B cell (primary cell): Measurements from ENCODE around the gene GLI1. TPM values are rescaled to one million over a fixed set of nuclear protein-coding genes. Genes with fewer than 3 reads are reported as not detected.

ENCODE experiments used
- ATAC-seq: fragments of 200-7000 bp; cut with Tn5 transposase; one replicate; pipeline ENCODE4 v1.10.0; 2021; ENCODE audit warnings: low read depth, mild to moderate bottlenecking, moderate number of reproducible peaks, moderate library complexity
- CTCF ChIA-PET: fragments of 350-600 bp; sonication (Branson Sonifier 250); formaldehyde crosslinking; loops from one replicate; lab custom pipeline; 2021; ENCODE audit warnings: antibody characterized with exemption, inconsistent platforms; lab: Charles Lee
- POLR2A ChIA-PET: fragments of 350-600 bp; sonication (Branson Sonifier 250); formaldehyde crosslinking; loops from one replicate; lab custom pipeline; 2021; ENCODE audit warnings: antibody characterized with exemption; lab: Charles Lee
- DNase-seq: peaks from one replicate; pipeline ENCODE4 v3.0.0; 2013
- H2AFZ ChIP-seq: 2 replicates; pipeline ENCODE4 v1.6.1; 2012; ENCODE audit warnings: mild to moderate bottlenecking, low read depth, low read length; ENCODE audit not compliant: insufficient read depth, poor library complexity, severe bottlenecking
- H3K27ac ChIP-seq, 2 donors: 1 replicate in 1 of 2; 2 replicates in 1 of 2; pipeline ENCODE4 v1.5.1; 2012 to 2013; ENCODE audit warnings: low read length in 2 of 2, mild to moderate bottlenecking in 2 of 2, moderate library complexity in 1 of 2
- H3K27me3 ChIP-seq, 4 experiments: fragments of 200-600 bp in 1 of 4; sonication (generic) in 1 of 4; replicated peaks in 1 of 4; 1 replicate in 2 of 4; 2 replicates in 2 of 4; pipeline versions ENCODE4 v1.6.1 to v1.7.0; 2013 to 2016; ENCODE audit warnings: low read length in 3 of 4, mild to moderate bottlenecking in 2 of 4, mixed read lengths in 1 of 4, moderate library complexity in 1 of 4; ENCODE audit not compliant: insufficient read depth in 4 of 4, control insufficient read depth in 3 of 4; ENCODE audit errors: control extremely low read depth in 1 of 4
- H3K36me3 ChIP-seq, 2 experiments: replicated peaks in 1 of 2; 1 replicate in 1 of 2; 2 replicates in 1 of 2; pipeline versions ENCODE4 v1.6.1 to v1.7.1; 2013; ENCODE audit warnings: low read length in 1 of 2; ENCODE audit not compliant: insufficient read depth in 2 of 2, control insufficient read depth in 1 of 2; ENCODE audit errors: control extremely low read depth in 1 of 2, extremely low read depth in 1 of 2
- H3K4me1 ChIP-seq, 2 donors: fragments of 200-600 bp in 1 of 2; sonication (generic) in 1 of 2; 1 replicate in 1 of 2; 2 replicates in 1 of 2; pipeline versions ENCODE4 v1.5.1 to v1.6.1; 2013 to 2017; ENCODE audit warnings: low read length in 2 of 2; ENCODE audit not compliant: control insufficient read depth in 2 of 2, insufficient read depth in 2 of 2
- H3K4me2 ChIP-seq: replicated peaks from 2 replicates; pipeline ENCODE3; 2012; ENCODE audit warnings: mild to moderate bottlenecking, low read depth, low read length; ENCODE audit not compliant: poor library complexity, severe bottlenecking
- H3K4me3 ChIP-seq, 5 experiments: fragments of 200-600 bp in 1 of 5; sonication (generic) in 1 of 5; 1 replicate in 3 of 5; 2 replicates in 2 of 5; pipeline versions ENCODE4 v1.5.1 to v1.7.0; 2011 to 2016; ENCODE audit warnings: low read length in 4 of 5, mild to moderate bottlenecking in 4 of 5, low read depth in 2 of 5, control low read depth in 1 of 5, moderate library complexity in 1 of 5; ENCODE audit not compliant: insufficient read depth in 1 of 5; ENCODE audit errors: control extremely low read depth in 1 of 5, extremely low read depth in 1 of 5
- H3K79me2 ChIP-seq: fragments of 200-600 bp; sonication (generic); one replicate; pipeline ENCODE4 v1.6.0; 2016; ENCODE audit warnings: low read length; ENCODE audit not compliant: control insufficient read depth, insufficient read depth
- H3K9ac ChIP-seq: fragments of 200-600 bp; sonication (generic); 2 replicates; pipeline ENCODE4 v1.6.1; 2017; ENCODE audit warnings: mild to moderate bottlenecking, low read length, moderate library complexity
- H3K9me3 ChIP-seq, 3 donors: one replicate each; pipeline versions ENCODE4 v1.6.1 to v1.7.1; 2013; ENCODE audit warnings: low read length in 2 of 3; ENCODE audit not compliant: control insufficient read depth in 2 of 3, insufficient read depth in 1 of 3; ENCODE audit errors: control extremely low read depth in 1 of 3
- H4K20me1 ChIP-seq: 2 replicates; pipeline ENCODE4 v1.6.0; 2012; ENCODE audit warnings: mild to moderate bottlenecking, low read length; ENCODE audit not compliant: insufficient read depth, control insufficient read depth, poor library complexity, severe bottlenecking
- H3K27ac Mint-ChIP-seq: one replicate; pipeline ENCODE4 v1.8.0; 2021; ENCODE audit warnings: mixed read lengths
- H3K27me3 Mint-ChIP-seq: one replicate; pipeline ENCODE4 v1.8.0; 2021; ENCODE audit warnings: mixed read lengths
- H3K4me1 Mint-ChIP-seq: one replicate; pipeline ENCODE4 v1.8.0; 2021; ENCODE audit warnings: mixed read lengths
- H3K4me3 Mint-ChIP-seq: one replicate; pipeline ENCODE4 v1.8.0; 2021; ENCODE audit warnings: mixed read lengths
- H3K9me3 Mint-ChIP-seq: one replicate; pipeline ENCODE4 v1.8.0; 2022; ENCODE audit warnings: mixed read lengths; ENCODE audit not compliant: insufficient read depth
- CTCF ChIP-seq: fragments of 200-600 bp; IDR thresholded peaks from one replicate; pipeline ENCODE4 v1.8.0; 2022; ENCODE audit warnings: antibody characterized with exemption, mild to moderate bottlenecking
- EZH2 ChIP-seq: IDR thresholded peaks from 2 replicates; pipeline ENCODE4 v1.6.1; 2012; ENCODE audit warnings: borderline replicate concordance, low read depth, mild to moderate bottlenecking, moderate library complexity, low read length; ENCODE audit not compliant: insufficient read depth, poor library complexity, severe bottlenecking
- WGBS: methylation state at CpG from one replicate; pipeline ENCODE4 v1.1.5; 2013; ENCODE audit warnings: missing lambda C conversion rate; ENCODE audit not compliant: insufficient coverage; 5-methylcytosine and 5-hydroxymethylcytosine counted together
- intact Hi-C: fragments of 100-400 bp; cut with micrococcal nuclease; formaldehyde crosslinking; loops from one replicate; pipeline ENCODE4 v1.10.0; 2022
- polyA plus RNA-seq: library from polyadenylated mRNA; depleted of rRNA; stranded (reverse); fragments of >200 nt; gene quantifications from 2 replicates; pipeline ENCODE4 v1.2.3, GENCODE V29; 2012
- total RNA-seq, 2 donors: library from RNA; stranded (reverse); fragments of 120-200 nt in 1 of 2; gene quantifications; 1 replicate in 1 of 2; 2 replicates in 1 of 2; pipeline versions ENCODE4 v1.2.3 to v1.2.4, GENCODE V29; 2013 to 2022

GLI1 gene
- total and polyA plus RNA-seq, 2 donors (not counting 1 experiment from before 2014, with no cell fraction given), result 4.1 to 5.4 TPM

- no peak overlapping the region for H3K9ac ChIP-seq
- no peak for TF ChIP-seq EZH2
- no peak for TF ChIP-seq CTCF
- DNase-seq (no peak), ATAC-seq (no peak)
- intact Hi-C loops, result no loop called here
- Mint-ChIP-seq H3K4me3 (no peak overlapping the region), H3K27ac (no peak overlapping the region), H3K4me1 (no peaks in the 10 kb centered on the region), H3K27me3 (no peaks in the 10 kb centered on the region), H3K9me3 (no peaks in the 10 kb centered on the region)
- peaks cover 5% of the 10 kb centered on the region for H4K20me1 ChIP-seq
- peaks cover 20 to 60% of the 10 kb centered on the region in 2 experiments for H3K36me3 ChIP-seq
- no peak overlapping the region for H3K27ac ChIP-seq
- ChIA-PET CTCF (interaction anchor here (0.7 kb wide), 1 partner anchor 1278 kb away, joined by 4 read pairs; no protein-coding TSS in a partner anchor), POLR2A (interaction anchor here (0.7 kb wide), 1 partner anchor 383 kb away, joined by 3 read pairs; no protein-coding TSS in a partner anchor)
- peaks cover 5% of the 10 kb centered on the region for H3K79me2 ChIP-seq
- H3K4me2 ChIP-seq, result no peak overlapping the region
- WGBS, result 100% methylated on average over 4 of the region's 4 CpGs
- no peaks in the 10 kb centered on the region for H3K27me3 ChIP-seq
- H3K4me1 ChIP-seq, result no peaks in the 10 kb centered on the region
- H3K9me3 ChIP-seq, result no peaks in the 10 kb centered on the region
- no peak overlapping the region for H2AFZ ChIP-seq
- H3K4me3 ChIP-seq, result no peak overlapping the region
Measured at GRCh38 chr12:57511161-57511560, 51.6 kb downstream of the GLI1 start.

DNA sequence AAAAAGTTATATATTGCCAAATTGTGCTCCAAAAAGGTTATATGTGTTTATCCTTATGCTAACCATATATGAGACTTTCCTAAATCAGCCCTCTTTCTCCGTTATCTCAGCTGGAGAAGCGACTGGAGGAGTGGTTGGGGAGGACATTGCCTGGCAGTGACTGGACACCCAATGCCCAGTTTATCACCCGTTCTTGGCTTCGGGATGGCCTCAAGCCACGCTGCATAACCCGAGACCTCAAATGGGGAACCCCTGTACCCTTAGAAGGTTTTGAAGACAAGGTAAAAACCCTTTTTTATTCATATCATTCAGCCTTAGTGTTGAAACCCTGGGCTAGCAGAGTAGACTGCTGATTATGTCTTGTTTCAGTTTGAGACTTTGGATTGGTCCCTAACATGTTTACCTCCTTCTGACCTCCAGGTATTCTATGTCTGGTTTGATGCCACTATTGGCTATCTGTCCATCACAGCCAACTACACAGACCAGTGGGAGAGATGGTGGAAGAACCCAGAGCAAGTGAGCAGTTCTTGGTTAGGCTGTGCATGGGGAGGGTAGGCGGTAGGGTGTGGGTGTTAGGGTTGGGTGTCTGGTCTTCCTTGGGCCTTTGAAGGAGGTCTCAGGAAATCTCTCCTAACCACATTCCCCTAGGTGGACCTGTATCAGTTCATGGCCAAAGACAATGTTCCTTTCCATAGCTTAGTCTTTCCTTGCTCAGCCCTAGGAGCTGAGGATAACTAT is 52.2 kb downstream of the GLI1 start:
- Mint-ChIP-seq H3K4me1 (no peaks in the 10 kb centered on the region), H3K27ac (peak overlapping the region; percentile 29), H3K9me3 (no peaks in the 10 kb centered on the region), H3K4me3 (no peak overlapping the region), H3K27me3 (no peaks in the 10 kb centered on the region)
- H3K27me3 ChIP-seq, result no peaks in the 10 kb centered on the region
- TF ChIP-seq CTCF (no peak), EZH2 (no peak)
- no peak for DNase-seq
- no peak overlapping the region for H2AFZ ChIP-seq
- H3K4me2 ChIP-seq, result no peak overlapping the region
- peaks cover 22 to 61% of the 10 kb centered on the region in 2 experiments for H3K36me3 ChIP-seq
- peaks cover 3% of the 10 kb centered on the region for H3K79me2 ChIP-seq
- intact Hi-C loops, result no loop called here
- peaks cover 5% of the 10 kb centered on the region for H4K20me1 ChIP-seq
- no peak overlapping the region for H3K9ac ChIP-seq
- no peaks in the 10 kb centered on the region for H3K9me3 ChIP-seq
- no CpG with 5 or more reads among the region's 7 CpGs for whole genome bisulfite sequencing
- CTCF ChIA-PET, result interaction anchor here (0.7 kb wide), 1 partner anchor 1278 kb away, joined by 4 read pairs; no protein-coding TSS in a partner anchor
- H3K27ac ChIP-seq, result peak overlapping the region in 1 of 2 donors; percentile 20
- no peak for ATAC-seq
- H3K4me1 ChIP-seq, result no peaks in the 10 kb centered on the region
- POLR2A ChIA-PET, result interaction anchor here (0.7 kb wide), 1 partner anchor 9 kb away, joined by 5 read pairs; no protein-coding TSS in a partner anchor
- no peak overlapping the region for H3K4me3 ChIP-seq
